GM08714 (cell line): ENCODE data around the gene OASL.

Experiments
- H3K4me3 ChIP-seq: fragments of 200-500 bp; sonication (Bioruptor generic); 2 replicates; pipeline ENCODE4 v1.5.1; 2014; ENCODE audit warnings: mild to moderate bottlenecking, low read length, inconsistent platforms
- ZNF274 ChIP-seq: IDR thresholded peaks from 2 replicates; pipeline ENCODE4 v1.6.1; 2012; ENCODE audit warnings: mild to moderate bottlenecking, low read depth, low read length

The OASL gene

GRCh38 chr12:121010860-121011259 lies 28.2 kb downstream of the OASL start:
- H3K4me3 ChIP-seq = no peak overlapping the region
- no peak for TF ChIP-seq ZNF274

- no peak for TF ChIP-seq ZNF274
- no peak overlapping the region for H3K4me3 ChIP-seq
These were observed 29.3 kb downstream of the OASL start for GRCh38 chr12:121009741-121010140.

- no peak overlapping the region for H3K4me3 ChIP-seq
- TF ChIP-seq ZNF274 = no peak
These were observed 30.5 kb downstream of the OASL start for GRCh38 chr12:121008347-121009098.

- no peak overlapping the region for H3K4me3 ChIP-seq
- TF ChIP-seq ZNF274 = no peak
These were observed 33.7 kb downstream of the OASL start for GRCh38 chr12:121005346-121005815.

- no peak for TF ChIP-seq ZNF274
- no peak overlapping the region for H3K4me3 ChIP-seq
These were observed 34.7 kb downstream of the OASL start for GRCh38 chr12:121004253-121004815.

- no peak for TF ChIP-seq ZNF274
These were observed 35.4 kb downstream of the OASL start for GRCh38 chr12:121003650-121004049.

GRCh38 chr12:121001841-121002483 lies 37.1 kb downstream of the OASL start:
- no peak for TF ChIP-seq ZNF274
- H3K4me3 ChIP-seq = no peak overlapping the region

More at GRCh38 chr12:121003650-121004049, 35.4 kb downstream of the OASL start:
- H3K4me3 ChIP-seq = no peak overlapping the region

- H3K4me3 ChIP-seq = no peak overlapping the region
- no peak for TF ChIP-seq ZNF274
These were observed 38.0 kb downstream of the OASL start for GRCh38 chr12:121001060-121001459.

GRCh38 chr12:121000530-121000929 lies 38.5 kb downstream of the OASL start:
- H3K4me3 ChIP-seq = no peak overlapping the region
- TF ChIP-seq ZNF274 = no peak

- no peak overlapping the region for H3K4me3 ChIP-seq
- no peak for TF ChIP-seq ZNF274
These were observed 39.6 kb downstream of the OASL start for GRCh38 chr12:120999191-121000120.

GRCh38 chr12:120998435-120998834 lies 40.6 kb downstream of the OASL start:
- H3K4me3 ChIP-seq = no peak overlapping the region
- no peak for TF ChIP-seq ZNF274

GRCh38 chr12:120997448-120997847 lies 41.6 kb downstream of the OASL start:
- H3K4me3 ChIP-seq = no peak overlapping the region
- no peak for TF ChIP-seq ZNF274

GRCh38 chr12:120996133-120996746 lies 42.8 kb downstream of the OASL start:
- no peak for TF ChIP-seq ZNF274
- no peak overlapping the region for H3K4me3 ChIP-seq
